Right lobe of liver (tissue), 6 donors: ENCODE data around the gene METTL23. TPM values are rescaled to one million over a fixed set of nuclear protein-coding genes. Genes with fewer than 3 reads are reported as not detected.
"Not testable (repeated sequence)": the region's sequence is repeated elsewhere in the genome, so short reads cannot be mapped to it uniquely, and the experiment has no call there.

Source experiments
- ATAC-seq, 4 donors: fragments of 200-7000 bp; cut with Tn5 transposase; one replicate each; pipeline ENCODE4 v1.9.1; 2020; ENCODE audit warnings: mild to moderate bottlenecking in 4 of 4, moderate library complexity in 4 of 4
- DNase-seq, 3 donors: peaks; one replicate each; pipeline ENCODE4 v3.0.0-alpha.2; 2020
- H3K27ac ChIP-seq, 3 donors: fragments of 200-600 bp; one replicate each; pipeline ENCODE4 v1.8.0; 2022
- H3K27me3 ChIP-seq, 2 donors: fragments of 200-600 bp; one replicate each; pipeline ENCODE4 v1.8.0; 2022
- H3K36me3 ChIP-seq, 4 donors: fragments of 200-600 bp; sonication (generic) in 1 of 4; one replicate each; pipeline versions ENCODE4 v1.5.1 to v1.8.0; 2017 to 2022; ENCODE audit warnings: control low read depth in 1 of 4
- H3K4me1 ChIP-seq, 4 donors: fragments of 200-600 bp; sonication (generic) in 1 of 4; one replicate each; pipeline versions ENCODE4 v1.5.1 to v1.8.0; 2017 to 2022; ENCODE audit warnings: control low read depth in 1 of 4
- H3K4me3 ChIP-seq, 3 donors: fragments of 200-600 bp; one replicate each; pipeline ENCODE4 v1.8.0; 2022
- H3K9me3 ChIP-seq, 4 donors: fragments of 200-600 bp; sonication (generic) in 1 of 4; one replicate each; pipeline versions ENCODE4 v1.5.1 to v1.8.0; 2017 to 2022; ENCODE audit warnings: control low read depth in 1 of 4
- CTCF ChIP-seq, 4 donors: fragments of 200-600 bp in 3 of 4; fragments of 450-650 bp in 1 of 4; IDR thresholded peaks; one replicate each; pipeline versions ENCODE4 v1.5.1 to v1.8.0; 2016 to 2022; ENCODE audit warnings: antibody characterized with exemption in 4 of 4, mild to moderate bottlenecking in 2 of 4
- POLR2A ChIP-seq: fragments of 450-650 bp; IDR thresholded peaks from one replicate; pipeline ENCODE4 v1.6.1; 2017; ENCODE audit warnings: antibody characterized with exemption, mild to moderate bottlenecking
- WGBS: methylation state at CpG from one replicate; pipeline ENCODE4 v1.1.6; 2018; ENCODE audit warnings: low coverage, low lambda C conversion rate; ENCODE audit not compliant: insufficient coverage; ENCODE audit errors: missing lambda C conversion rate; 5-methylcytosine and 5-hydroxymethylcytosine counted together
- intact Hi-C, 2 donors: fragments of 100-400 bp; cut with DNase I; formaldehyde crosslinking; loops; one replicate each; pipeline versions ENCODE4 v1.11.2 to v1.14.1; 2022
- total RNA-seq, 6 experiments: library from RNA; depleted of rRNA in 2 of 6; stranded (reverse); fragments of >200 nt in 2 of 6; fragmentation: NEBNext Ultra II Directional in 3 of 6; extraction: Animal tissue kit (Norgen Biotek cat#: 25700) in 3 of 6; gene quantifications; one replicate each; pipeline versions ENCODE4 v1.1.0 to v1.2.4, GENCODE V29; 2016 to 2023
- donor health status: DM: no; HTN: yes; CAD: no.
- donor health status: DM: no; HTN: no; CAD: no.
- donor health status: DM: no; HTN: no; CAD: no.
- donor health status: DM: no; HTN: yes; CAD: no.
- donor health status: DM: no; HTN: yes; CAD: no.

Gene METTL23
- total RNA-seq, 6 experiments from 2014 or later, result 16.0 to 25.0 (median 18.7) TPM

GRCh38 chr17:76710863-76711611 lies 15.6 kb upstream of the METTL23 start, which contains the start of gene MXRA7:
TSS of gene MXRA7 (minus strand) at chr17:76710965. CDS start at chr17:76710946, 19 bp downstream.
- H3K4me3 ChIP-seq, result peak within 1 kb of the TSS; percentile 48 to 67 (median 58)
- 20% methylated on average over 10 of the region's 56 CpGs for WGBS
- ATAC-seq (peak; percentile 74 to 85 (median 82)), DNase-seq (peak; percentile 65 to 78 (median 76))
- peaks cover 0 to 27% (median 6%) of the 10 kb centered on the region in 4 donors for H3K36me3 ChIP-seq
- peaks cover 0 to 4% (median 0%) of the 10 kb centered on the region in 4 donors for H3K4me1 ChIP-seq
- intact Hi-C loops, result no loop called here
- no peaks in the 10 kb centered on the region for H3K27me3 ChIP-seq
- TF ChIP-seq POLR2A (no peak), CTCF (IDR thresholded peaks at IDR 0.05) (no peak)
- H3K9me3 ChIP-seq, result no peaks in the 10 kb centered on the region
- H3K27ac ChIP-seq, result peak within 1 kb of the TSS; percentile 50 to 73 (median 72)

DNA sequence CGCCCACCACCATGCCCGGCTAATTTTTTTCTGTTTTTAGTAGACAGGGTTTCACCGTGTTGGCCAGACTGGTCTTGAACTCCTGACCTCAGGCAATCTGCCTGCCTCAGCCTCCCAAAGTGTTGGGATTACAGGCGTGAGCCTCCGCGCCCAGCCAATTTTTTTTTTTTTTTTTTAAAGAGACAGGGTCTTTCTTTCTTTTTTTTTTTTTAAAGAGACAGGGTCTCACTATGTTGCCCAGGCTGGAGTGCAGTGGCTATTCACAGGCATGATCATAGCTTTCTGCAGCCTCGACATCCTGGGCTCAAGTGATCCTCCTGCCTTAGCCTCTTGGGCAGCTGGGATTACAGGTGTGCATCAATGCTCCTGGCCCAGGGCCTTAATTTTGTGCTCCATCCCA lies 14.3 kb upstream of the METTL23 start:
- 65% methylated on average over 7 of the region's 7 CpGs for WGBS
- H3K4me3 ChIP-seq, ATAC-seq, DNase-seq, H3K27me3 ChIP-seq, H3K9me3 ChIP-seq, H3K27ac ChIP-seq, H3K4me1 ChIP-seq, intact Hi-C loops: not testable (repeated sequence)
- H3K36me3 ChIP-seq, result peaks cover 0 to 40% (median 14%) of the 10 kb centered on the region in 4 donors

DNA sequence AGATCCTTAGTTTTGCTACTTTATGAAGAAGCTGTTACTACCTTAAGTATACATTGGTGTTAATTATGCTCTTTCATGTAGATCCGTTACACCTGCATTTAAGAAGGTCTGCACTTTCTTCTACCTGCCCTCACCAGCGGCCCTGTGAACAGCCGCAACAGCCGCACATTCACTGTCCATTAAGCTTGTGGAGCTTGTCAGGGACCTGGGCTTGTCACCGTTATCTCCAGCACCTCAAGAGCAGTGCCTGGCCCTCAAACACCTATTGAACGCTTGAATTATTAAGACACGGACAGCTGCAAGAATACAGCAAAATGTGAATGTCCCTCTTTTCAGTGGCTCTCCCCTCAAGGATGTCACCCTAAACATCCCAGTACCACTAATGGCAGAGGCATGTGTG lies 12.9 kb upstream of the METTL23 start:
- intact Hi-C loops, result no loop called here
- Histone ChIP-seq H3K27me3 (no peaks in the 10 kb centered on the region), H3K9me3 (no peaks in the 10 kb centered on the region), H3K4me1 (peaks cover 0 to 9% (median 0%) of the 10 kb centered on the region in 4 donors), H3K27ac (no peak overlapping the region), H3K4me3 (no peak overlapping the region), H3K36me3 (peaks cover 0 to 54% (median 23%) of the 10 kb centered on the region in 4 donors)
- DNase-seq (no peak), ATAC-seq (no peak)
- 97% methylated on average over 7 of the region's 7 CpGs for WGBS
- TF ChIP-seq CTCF (IDR thresholded peaks at IDR 0.05) (no peak), POLR2A (no peak)

DNA sequence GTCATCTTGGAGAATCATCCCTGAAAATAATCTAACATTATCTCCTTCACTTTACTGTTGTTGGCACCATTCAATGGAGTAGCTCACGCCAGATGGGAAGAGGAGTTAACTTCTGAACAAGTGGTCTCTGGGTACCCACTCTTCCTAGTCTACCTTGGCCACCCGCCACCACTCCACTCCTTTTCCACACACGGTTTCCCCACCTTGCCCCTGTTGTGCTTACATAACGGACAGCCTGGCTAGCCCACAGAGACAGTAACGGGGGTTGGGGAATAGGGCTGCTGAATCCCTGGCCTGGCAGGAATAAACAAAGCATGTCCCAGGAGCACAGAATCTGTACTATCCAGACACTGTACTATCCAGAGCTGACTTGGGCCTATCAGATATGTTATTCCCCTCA lies 12.3 kb upstream of the METTL23 start:
- 56% methylated on average over 3 of the region's 5 CpGs for WGBS
- Histone ChIP-seq H3K27me3 (no peaks in the 10 kb centered on the region), H3K9me3 (no peaks in the 10 kb centered on the region), H3K36me3 (peaks cover 0 to 60% (median 26%) of the 10 kb centered on the region in 4 donors), H3K4me1 (peaks cover 0 to 9% (median 0%) of the 10 kb centered on the region in 4 donors), H3K27ac (no peak overlapping the region), H3K4me3 (no peak overlapping the region)
- no peak for TF ChIP-seq CTCF (IDR thresholded peaks at IDR 0.05)
- intact Hi-C loops, result no loop called here
- no peak for ATAC-seq
- no peak for DNase-seq

GRCh38 chr17:76714822-76715495 lies 11.7 kb upstream of the METTL23 start:
- peaks cover 4 to 66% (median 30%) of the 10 kb centered on the region in 4 donors for H3K36me3 ChIP-seq
- 18% methylated on average over 4 of the region's 4 CpGs for WGBS
- ATAC-seq (peak; percentile 12 to 33 (median 22)), DNase-seq (peak in 2 of 3 donors; percentile 64 to 66)
- no peak overlapping the region for H3K4me3 ChIP-seq
- H3K4me1 ChIP-seq, result peaks cover 0 to 9% (median 0%) of the 10 kb centered on the region in 4 donors
- no peak overlapping the region for H3K27ac ChIP-seq
- intact Hi-C loops, result no loop called here
- TF ChIP-seq CTCF (IDR thresholded peaks at IDR 0.05), result peak; percentile 59 to 85 (median 80)
- TF ChIP-seq POLR2A, result no peak
- no peaks in the 10 kb centered on the region for H3K9me3 ChIP-seq
- no peaks in the 10 kb centered on the region for H3K27me3 ChIP-seq
